DND-41 (cell line): ENCODE results near the gene P4HB.

Experiments used
- ATAC-seq: fragments of 200-7000 bp; cut with Tn5 transposase; 3 replicates; pipeline ENCODE4 v1.9.1; 2021; ENCODE audit warnings: low read depth; ENCODE audit not compliant: insufficient read depth
- DNase-seq: peaks from one replicate; pipeline ENCODE4 v3.0.0-alpha.2; 2020
- H2AFZ ChIP-seq: 2 replicates; pipeline ENCODE4 v1.6.0; 2012; ENCODE audit warnings: low read depth, low read length
- H3K27ac ChIP-seq: 2 replicates; pipeline ENCODE4 v1.5.1; 2012; ENCODE audit warnings: low read length, inconsistent platforms
- H3K27me3 ChIP-seq: fragments of 200-600 bp; sonication (generic); 2 replicates; pipeline ENCODE4 v1.6.0; 2012; ENCODE audit warnings: low read length, mild to moderate bottlenecking, inconsistent platforms; ENCODE audit not compliant: insufficient read depth, poor library complexity
- H3K36me3 ChIP-seq: 2 replicates; pipeline ENCODE4 v1.5.1; 2012; ENCODE audit warnings: low read length, inconsistent platforms; ENCODE audit not compliant: insufficient read depth
- H3K4me1 ChIP-seq: 2 replicates; pipeline ENCODE4 v1.5.1; 2012; ENCODE audit warnings: mild to moderate bottlenecking, low read length; ENCODE audit not compliant: insufficient read depth
- H3K4me2 ChIP-seq: 2 replicates; pipeline ENCODE4 v1.6.0; 2012; ENCODE audit warnings: mild to moderate bottlenecking, moderate library complexity, low read length, inconsistent platforms; ENCODE audit not compliant: insufficient read depth
- H3K4me3 ChIP-seq, 2 experiments: fragments of 200-600 bp in 1 of 2; shearing (Covaris generic) in 1 of 2; 2 replicates each; pipeline ENCODE4 v1.5.1; 2012 to 2016; ENCODE audit warnings: inconsistent platforms in 2 of 2, low read length in 2 of 2, mild to moderate bottlenecking in 2 of 2, low read depth in 1 of 2, moderate library complexity in 1 of 2
- H3K79me2 ChIP-seq: 2 replicates; pipeline ENCODE4 v1.6.0; 2012; ENCODE audit warnings: low read length, inconsistent platforms; ENCODE audit not compliant: insufficient read depth
- H3K9ac ChIP-seq: 2 replicates; pipeline ENCODE4 v1.6.0; 2012; ENCODE audit warnings: low read depth, mild to moderate bottlenecking, inconsistent platforms, low read length, moderate library complexity
- H3K9me3 ChIP-seq: 2 replicates; pipeline ENCODE4 v1.5.1; 2012; ENCODE audit warnings: low read length, moderate library complexity, mild to moderate bottlenecking, inconsistent platforms; ENCODE audit not compliant: insufficient read depth, severe bottlenecking
- H4K20me1 ChIP-seq: 2 replicates; pipeline ENCODE4 v1.6.0; 2012; ENCODE audit warnings: low read length; ENCODE audit not compliant: insufficient read depth
- EZH2 ChIP-seq: IDR thresholded peaks from 3 replicates; pipeline ENCODE4 v1.6.1; 2012; ENCODE audit warnings: borderline replicate concordance, low read depth, mild to moderate bottlenecking, moderate library complexity, low read length, inconsistent platforms; ENCODE audit not compliant: severe bottlenecking
- TF ChIP-seq, protein P1 (sequence below): IDR thresholded peaks from 2 replicates; pipeline ENCODE4 v1.5.1; 2012; ENCODE audit warnings: borderline replicate concordance, low read length, moderate library complexity, mild to moderate bottlenecking; ENCODE audit not compliant: poor library complexity, severe bottlenecking; ENCODE audit errors: extremely low read depth

Gene P4HB

DNA sequence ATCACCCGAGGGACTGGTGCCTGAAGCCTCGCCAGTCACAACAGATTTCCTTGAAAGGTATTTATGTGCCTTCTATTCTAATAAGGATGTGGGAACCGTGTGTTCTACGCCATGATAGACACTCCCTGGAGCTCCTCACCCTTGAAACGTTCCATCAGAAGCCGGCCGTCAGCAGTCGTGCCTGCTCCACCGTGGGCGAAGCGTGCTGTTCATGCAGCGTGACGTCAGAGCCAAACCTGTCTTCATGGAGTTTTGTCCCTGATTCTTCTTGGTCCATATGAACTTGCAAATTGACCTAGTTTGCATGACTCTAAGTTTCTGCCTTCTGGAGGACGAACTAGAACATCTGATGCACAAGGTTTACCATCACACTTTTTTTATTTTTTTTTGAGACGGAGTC, 21.0 kb downstream of the P4HB start:
- peaks cover 13% of the 10 kb centered on the region for H4K20me1 ChIP-seq
- H3K79me2 ChIP-seq, result no peaks in the 10 kb centered on the region
- ATAC-seq (no peak), DNase-seq (no peak)
- no peaks in the 10 kb centered on the region for H3K9me3 ChIP-seq
- H3K9ac ChIP-seq, result no peak overlapping the region
- H3K36me3 ChIP-seq, result peaks cover 19% of the 10 kb centered on the region
- H2AFZ ChIP-seq, result no peak overlapping the region
- no peak overlapping the region for H3K27ac ChIP-seq
- no peak overlapping the region for H3K4me2 ChIP-seq
- TF ChIP-seq EZH2, result no peak
- TF ChIP-seq, protein P1, sequence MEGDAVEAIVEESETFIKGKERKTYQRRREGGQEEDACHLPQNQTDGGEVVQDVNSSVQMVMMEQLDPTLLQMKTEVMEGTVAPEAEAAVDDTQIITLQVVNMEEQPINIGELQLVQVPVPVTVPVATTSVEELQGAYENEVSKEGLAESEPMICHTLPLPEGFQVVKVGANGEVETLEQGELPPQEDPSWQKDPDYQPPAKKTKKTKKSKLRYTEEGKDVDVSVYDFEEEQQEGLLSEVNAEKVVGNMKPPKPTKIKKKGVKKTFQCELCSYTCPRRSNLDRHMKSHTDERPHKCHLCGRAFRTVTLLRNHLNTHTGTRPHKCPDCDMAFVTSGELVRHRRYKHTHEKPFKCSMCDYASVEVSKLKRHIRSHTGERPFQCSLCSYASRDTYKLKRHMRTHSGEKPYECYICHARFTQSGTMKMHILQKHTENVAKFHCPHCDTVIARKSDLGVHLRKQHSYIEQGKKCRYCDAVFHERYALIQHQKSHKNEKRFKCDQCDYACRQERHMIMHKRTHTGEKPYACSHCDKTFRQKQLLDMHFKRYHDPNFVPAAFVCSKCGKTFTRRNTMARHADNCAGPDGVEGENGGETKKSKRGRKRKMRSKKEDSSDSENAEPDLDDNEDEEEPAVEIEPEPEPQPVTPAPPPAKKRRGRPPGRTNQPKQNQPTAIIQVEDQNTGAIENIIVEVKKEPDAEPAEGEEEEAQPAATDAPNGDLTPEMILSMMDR, result no peak
- peaks cover 3% of the 10 kb centered on the region for H3K4me1 ChIP-seq
- H3K27me3 ChIP-seq, result no peaks in the 10 kb centered on the region
- no peak overlapping the region for H3K4me3 ChIP-seq

DNA sequence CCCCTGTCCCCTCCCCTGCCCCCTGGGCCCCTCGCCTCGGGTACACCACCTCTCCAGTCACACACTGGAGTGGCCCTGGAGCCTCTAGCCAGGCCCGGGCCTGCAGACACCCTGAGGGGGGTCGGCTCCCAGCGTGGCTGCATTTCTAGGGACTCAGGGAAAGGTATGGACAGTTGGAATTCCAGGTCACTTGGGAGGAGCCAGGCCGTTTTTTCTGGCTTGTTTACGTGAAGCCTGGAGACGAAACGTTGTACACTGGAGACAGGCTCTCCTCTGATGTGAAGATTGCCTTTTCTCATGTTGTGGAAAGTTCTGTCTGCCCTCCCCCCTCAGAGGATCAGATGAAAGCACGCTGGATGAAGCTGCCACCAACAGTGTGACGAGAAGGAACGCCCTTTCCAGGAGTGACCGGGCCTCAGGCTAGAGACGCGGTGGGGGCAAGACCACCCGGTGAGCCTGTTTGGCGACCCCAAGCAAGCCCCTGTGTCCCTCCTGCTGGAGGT, 21.5 kb downstream of the P4HB start:
- no peak overlapping the region for H3K4me3 ChIP-seq
- ATAC-seq (no peak), DNase-seq (no peak)
- H3K4me1 ChIP-seq, result peaks cover 8% of the 10 kb centered on the region
- H3K36me3 ChIP-seq, result peaks cover 14% of the 10 kb centered on the region
- H3K27ac ChIP-seq, result no peak overlapping the region
- no peak overlapping the region for H2AFZ ChIP-seq
- no peaks in the 10 kb centered on the region for H3K9me3 ChIP-seq
- H4K20me1 ChIP-seq, result peaks cover 11% of the 10 kb centered on the region
- H3K27me3 ChIP-seq, result no peaks in the 10 kb centered on the region
- H3K4me2 ChIP-seq, result no peak overlapping the region
- peaks cover 3% of the 10 kb centered on the region for H3K79me2 ChIP-seq
- no peak overlapping the region for H3K9ac ChIP-seq
- TF ChIP-seq EZH2, result no peak
- TF ChIP-seq, protein P1, result no peak

DNA sequence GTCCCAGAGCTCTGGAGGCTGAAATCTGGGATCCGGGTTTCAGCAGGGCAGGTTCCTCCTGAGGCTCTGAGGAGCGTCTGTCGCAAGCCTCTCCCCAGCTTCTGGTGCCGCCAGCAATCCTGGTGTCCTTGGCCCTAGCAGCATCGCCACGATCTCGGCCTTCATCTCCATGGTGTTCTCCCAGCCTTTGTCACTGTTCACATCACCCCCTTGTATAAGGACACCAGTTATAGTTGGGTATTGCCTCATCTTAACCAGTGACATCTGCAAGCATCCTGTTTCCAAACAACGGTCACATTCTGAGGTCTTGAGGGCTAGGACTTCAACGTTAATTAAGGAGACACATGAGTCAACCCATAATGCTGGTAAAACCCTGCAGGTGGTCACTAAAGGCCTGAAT, 22.7 kb downstream of the P4HB start:
- DNase-seq, result no peak
- Histone ChIP-seq H3K36me3 (peaks cover 2% of the 10 kb centered on the region), H3K4me2 (no peak overlapping the region), H3K27me3 (no peaks in the 10 kb centered on the region), H3K4me1 (peaks cover 14% of the 10 kb centered on the region), H3K4me3 (no peak overlapping the region), H3K9ac (no peak overlapping the region), H3K79me2 (peaks cover 9% of the 10 kb centered on the region), H2AFZ (no peak overlapping the region), H3K27ac (no peak overlapping the region), H4K20me1 (peaks cover 5% of the 10 kb centered on the region), H3K9me3 (no peaks in the 10 kb centered on the region)
- TF ChIP-seq EZH2, result no peak
- TF ChIP-seq, protein P1, result no peak
- no peak for ATAC-seq
